H4 (cell line): ENCODE results near the gene ERF. TPM values are rescaled to one million over a fixed set of nuclear protein-coding genes. Genes with fewer than 3 reads are reported as not detected.
"Not testable (repeated sequence)": the region's sequence is repeated elsewhere in the genome, so short reads cannot be mapped to it uniquely, and the experiment has no call there.

ENCODE experiments used
- DNase-seq: peaks from one replicate; pipeline ENCODE4 v3.0.0-alpha.2; 2015; ENCODE audit warnings: low spot score
- total RNA-seq: library from RNA; depleted of rRNA; stranded (reverse); fragments of >200 nt; shearing (Covaris generic); gene quantifications from 2 replicates; pipeline ENCODE4 v1.2.3, GENCODE V29; 2014

The ERF gene
- total RNA-seq, 1 experiment from 2014 or later, result 31.1 TPM

DNA sequence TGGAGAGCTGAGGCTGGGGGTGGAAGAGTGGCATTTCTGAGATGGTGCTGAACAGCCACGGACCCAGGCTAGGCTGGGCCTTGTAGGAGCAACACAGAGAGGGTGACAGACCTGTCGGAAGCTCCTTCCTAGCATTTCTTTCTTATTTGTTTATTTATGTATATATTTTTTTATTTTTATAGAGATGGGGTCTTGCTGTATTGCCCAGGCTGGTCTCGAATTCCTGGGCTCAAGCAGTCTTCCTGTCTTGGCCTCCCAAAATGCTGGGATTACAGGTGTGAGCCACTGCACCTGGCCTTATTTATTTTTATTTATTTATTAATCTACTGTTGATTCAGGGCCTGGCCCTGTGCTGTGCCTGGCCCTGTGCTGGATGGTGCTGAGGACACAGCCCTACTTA lies 20.6 kb upstream of the ERF start:
- no peak for DNase-seq

DNA sequence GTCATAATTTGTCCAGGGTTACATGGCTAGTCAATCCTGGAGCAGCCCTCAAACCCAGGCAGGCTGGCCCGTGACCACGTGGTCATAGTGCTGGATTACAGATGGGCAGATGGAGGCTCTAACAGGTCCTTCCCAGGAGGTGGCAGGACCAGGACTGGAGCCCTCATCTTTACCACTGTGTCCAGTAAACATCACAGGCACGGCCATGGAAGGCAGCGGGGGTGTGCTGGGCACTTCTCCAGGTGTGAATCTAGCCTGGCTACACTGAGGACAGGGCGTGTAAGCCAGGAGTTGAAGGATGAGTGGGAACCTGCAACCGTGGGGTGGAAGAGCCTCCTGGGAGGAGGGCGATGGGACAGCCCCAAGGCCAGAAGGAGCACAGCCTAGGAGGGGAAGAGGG lies 20.2 kb upstream of the ERF start:
- DNase-seq, result no peak

DNA sequence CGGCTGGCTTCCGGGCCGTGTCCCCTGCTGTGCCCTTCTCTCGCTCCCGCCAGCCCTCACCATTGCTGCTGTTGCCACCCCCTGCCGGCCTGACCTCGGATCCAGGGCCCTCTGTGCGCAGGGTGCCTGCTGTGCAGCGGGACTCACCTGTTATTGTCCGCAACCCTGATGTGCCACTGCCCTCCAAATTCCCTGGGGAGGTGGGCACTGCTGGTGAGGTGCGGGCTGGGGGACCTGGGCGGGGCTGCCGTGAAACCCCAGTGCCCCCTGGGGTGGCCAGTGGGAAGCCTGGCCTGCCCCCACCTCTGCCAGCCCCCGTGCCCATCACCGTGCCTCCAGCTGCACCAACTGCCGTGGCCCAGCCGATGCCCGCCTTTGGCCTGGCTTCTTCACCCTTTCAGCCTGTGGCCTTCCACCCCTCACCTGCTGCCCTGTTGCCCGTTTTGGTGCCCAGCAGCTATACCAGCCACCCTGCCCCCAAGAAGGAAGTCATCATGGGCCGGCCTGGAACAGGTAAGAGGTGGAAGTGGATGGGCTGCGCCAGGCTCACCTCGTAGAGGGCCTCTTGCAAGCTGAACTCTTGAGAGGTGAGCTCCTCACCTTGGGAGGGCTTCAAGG lies 19.2 kb upstream of the ERF start:
- no peak for DNase-seq

DNA sequence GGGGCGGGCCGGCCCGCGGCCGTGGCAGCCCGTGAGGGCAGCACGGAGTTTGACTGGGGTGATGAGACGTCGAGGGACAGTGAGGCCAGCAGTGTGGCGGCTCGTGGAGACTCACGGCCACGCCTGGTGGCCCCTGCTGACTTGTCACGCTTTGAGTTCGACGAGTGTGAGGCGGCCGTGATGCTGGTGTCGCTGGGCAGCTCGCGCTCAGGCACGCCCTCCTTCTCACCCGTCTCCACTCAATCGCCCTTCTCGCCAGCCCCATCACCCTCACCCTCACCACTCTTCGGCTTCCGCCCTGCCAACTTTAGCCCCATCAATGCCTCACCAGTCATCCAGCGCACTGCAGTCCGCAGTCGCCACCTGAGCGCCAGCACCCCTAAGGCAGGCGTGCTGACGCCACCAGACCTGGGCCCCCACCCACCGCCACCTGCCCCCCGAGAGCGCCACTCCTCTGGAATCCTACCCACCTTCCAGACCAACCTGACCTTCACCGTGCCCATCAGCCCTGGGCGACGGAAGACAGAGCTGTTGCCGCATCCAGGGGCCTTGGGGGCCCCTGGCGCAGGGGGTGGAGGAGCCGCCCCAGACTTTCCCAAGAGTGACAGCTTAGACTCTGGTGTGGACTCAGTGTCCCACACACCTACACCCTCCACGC lies 18.6 kb upstream of the ERF start:
- no peak for DNase-seq

DNA sequence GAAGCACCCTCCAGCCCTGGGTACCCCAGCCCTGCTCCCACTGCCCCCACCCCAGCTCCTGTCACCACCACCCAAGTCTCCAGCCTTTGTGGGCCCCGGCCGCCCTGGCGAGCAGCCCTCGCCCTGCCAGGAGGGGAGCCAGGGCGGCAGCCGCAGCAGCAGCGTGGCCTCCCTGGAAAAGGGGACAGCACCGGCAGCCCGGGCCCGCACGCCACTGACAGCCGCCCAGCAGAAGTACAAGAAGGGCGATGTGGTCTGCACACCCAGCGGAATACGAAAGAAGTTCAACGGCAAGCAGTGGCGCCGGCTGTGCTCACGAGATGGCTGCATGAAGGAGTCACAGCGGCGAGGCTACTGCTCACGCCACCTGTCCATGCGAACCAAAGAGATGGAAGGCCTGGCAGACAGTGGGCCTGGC lies 18.1 kb upstream of the ERF start:
- DNase-seq, result no peak

DNA sequence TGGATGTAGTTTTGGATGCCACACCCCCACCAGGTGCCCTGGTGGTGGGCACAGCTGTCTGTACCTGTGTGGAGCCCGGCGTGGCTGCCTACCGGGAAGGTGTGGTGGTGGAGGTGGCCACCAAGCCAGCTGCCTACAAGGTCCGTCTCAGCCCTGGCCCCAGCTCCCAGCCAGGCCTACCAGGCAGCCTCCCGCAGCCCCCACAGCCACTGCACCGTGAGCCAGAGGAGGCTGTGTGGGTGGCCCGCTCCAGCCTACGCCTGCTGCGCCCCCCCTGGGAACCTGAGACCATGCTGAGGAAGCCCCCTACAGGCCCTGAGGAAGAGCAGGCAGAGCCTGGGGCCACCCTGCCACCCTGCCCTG lies 17.6 kb upstream of the ERF start:
- DNase-seq, result no peak

DNA sequence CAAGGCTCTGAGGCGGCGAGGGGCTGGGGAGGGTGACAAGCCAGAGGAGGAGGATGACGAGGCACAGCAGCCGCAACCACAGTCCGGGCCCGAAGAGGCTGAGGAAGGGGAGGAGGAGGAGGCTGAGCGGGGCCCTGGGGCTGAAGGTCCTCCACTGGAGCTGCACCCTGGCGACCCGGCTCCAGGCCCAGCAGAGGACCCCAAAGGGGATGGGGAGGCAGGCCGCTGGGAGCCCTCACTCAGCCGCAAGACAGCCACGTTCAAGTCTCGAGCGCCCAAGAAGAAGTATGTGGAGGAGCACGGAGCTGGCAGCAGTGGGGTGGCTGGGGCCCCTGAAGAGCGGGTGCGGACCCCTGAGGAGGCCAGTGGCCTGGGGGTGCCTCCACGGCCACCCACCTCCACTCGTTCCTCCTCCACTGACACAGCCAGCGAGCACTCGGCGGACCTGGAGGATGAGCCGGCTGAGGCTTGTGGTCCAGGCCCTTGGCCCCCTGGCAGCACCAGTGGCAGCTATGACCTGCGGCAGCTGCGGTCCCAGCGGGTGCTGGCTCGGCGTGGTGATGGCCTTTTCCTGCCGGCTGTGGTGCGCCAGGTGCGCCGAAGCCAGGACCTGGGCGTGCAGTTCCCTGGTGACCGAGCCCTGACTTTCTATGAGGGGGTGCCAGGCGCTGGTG lies 17.1 kb upstream of the ERF start:
- no peak for DNase-seq

DNA sequence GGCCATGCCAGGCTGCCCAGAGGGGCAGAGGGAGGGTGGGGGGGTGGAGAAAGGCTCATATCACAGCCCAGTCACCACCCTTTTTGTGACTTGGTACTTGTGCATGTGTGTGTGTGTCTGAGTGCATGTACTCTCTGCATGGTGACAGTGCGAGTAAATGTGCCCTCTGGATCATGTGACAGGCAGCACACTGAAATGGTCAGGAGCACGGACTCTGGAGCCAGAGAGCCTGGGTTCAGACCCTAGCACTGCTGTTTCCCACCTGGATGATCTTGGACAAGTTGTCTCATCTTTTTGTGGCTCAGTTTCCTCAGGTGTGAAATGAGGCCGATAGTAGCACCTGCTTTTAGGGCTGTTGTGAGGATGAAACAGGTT lies 16.1 kb upstream of the ERF start:
- no peak for DNase-seq

DNA sequence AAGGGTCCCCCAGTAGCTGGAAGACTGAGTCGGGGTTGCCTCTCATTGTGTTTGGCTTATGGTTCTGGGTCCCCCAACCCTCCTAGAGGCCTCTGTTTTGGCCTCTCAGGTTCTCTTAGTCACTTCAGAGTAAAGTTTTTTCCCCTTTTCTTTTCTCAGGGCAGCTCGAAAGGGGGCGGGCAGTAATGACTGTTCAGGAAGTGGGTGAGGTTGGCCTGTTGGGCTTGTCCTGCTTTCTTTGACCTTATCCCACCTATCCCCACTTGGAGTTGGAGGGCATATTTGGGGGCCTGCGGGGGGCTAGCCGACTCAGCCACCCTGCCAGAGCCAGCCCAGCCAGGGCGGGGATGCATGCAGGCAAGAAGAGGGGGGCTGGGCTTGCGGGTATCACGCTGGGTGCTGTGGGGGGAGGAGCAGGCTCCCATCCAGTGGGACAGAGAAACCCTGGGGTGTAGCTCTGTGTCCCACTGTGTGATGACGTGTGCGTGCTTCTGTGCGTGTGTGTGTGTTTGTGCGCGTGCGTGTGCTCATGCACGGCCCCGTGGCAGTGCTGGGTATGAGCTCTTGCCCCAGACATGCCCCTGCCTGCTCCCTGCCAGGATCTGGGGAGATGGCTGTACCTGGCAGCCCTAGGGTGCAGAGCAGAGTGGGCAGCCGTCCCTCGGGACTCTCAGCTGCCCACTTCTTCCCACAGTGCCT lies 15.6 kb upstream of the ERF start:
- DNase-seq, result peak; percentile 69

DNA sequence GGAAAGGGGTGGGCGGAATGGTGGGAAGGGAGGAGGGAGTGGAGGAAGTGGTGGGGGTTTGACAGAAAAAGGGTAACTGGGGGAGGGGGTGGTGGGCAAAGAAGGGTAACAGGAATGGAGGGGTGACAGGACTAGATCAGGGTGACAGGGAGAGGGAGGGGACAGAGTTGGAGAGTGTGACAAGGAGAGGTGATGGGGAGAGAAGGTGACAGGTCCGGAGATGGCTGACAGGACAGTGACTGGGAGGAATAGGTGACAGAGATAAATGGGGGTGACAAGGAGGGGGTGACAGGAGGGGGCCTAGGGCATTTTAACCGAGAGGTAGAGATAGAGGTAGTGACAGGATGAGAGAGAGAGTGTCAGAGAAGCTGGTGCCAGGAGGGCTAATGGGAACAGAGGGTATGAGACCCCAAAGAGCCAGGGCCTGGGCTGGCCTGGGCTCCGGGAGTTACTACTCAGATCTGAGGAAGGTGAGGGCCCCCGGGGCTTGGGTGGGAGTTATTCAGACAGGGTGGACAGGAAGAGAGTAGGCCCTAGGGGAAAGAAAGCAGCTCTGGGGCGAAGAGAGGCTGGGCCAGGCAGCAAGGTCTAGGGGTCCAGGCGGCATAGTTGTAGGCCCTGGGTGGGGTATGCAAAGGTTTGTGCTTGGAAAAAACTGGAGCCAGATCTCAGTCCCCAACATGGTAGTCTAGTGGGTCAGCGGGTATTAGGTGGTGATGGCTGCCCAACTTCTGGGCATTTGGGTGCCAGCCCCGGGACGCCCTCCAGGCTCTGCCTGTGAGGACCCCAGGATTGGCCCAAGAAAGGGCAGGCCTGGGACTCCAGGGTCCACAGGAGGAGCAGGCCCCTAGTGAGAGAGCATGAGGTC lies 14.8 kb upstream of the ERF start:
- no peak for DNase-seq

DNA sequence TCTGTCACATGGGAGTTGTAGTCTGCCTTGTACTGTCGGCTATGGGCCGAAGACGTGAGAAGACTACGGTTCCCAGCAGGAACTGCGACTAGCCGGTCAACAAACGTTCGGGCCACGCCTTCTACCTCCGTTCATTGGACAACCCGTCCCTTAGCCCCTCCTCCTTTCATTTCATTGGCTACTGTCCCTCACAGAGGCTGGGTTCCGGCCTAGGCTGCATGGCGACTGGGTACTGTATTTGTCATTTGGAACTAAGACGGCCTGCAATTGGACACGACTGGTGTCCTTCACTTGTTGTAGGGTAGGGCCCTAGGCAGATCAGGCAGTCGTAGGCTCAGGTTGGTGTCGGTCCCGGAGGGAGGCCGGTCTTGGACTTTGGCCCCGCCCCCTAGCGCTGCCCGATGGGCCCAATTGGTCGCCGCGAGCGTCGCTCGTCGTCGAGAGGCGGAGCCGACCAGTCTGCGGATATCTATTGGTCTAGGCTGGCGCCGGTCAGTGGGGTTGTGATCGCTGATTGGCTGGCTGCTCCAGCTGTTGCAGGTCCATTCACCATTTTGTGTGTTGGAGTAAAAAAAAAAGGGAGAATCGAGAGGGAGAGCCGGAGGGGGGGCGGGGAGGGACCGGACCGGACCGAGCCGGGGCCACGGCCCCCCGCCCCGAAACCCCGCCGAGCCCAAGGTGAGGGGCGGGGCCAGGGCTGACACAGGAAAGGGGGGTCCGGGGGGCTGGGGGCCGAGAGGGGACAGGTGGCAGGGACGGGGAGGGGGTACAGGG lies 14.0 kb upstream of the ERF start, which contains the start of gene CIC:
Gene CIC (plus strand): TSS at position 549 of the 774 bp plus-strand sequence. CDS start 2,532 bp downstream, outside the sequence.
- peak; percentile 100 for DNase-seq

DNA sequence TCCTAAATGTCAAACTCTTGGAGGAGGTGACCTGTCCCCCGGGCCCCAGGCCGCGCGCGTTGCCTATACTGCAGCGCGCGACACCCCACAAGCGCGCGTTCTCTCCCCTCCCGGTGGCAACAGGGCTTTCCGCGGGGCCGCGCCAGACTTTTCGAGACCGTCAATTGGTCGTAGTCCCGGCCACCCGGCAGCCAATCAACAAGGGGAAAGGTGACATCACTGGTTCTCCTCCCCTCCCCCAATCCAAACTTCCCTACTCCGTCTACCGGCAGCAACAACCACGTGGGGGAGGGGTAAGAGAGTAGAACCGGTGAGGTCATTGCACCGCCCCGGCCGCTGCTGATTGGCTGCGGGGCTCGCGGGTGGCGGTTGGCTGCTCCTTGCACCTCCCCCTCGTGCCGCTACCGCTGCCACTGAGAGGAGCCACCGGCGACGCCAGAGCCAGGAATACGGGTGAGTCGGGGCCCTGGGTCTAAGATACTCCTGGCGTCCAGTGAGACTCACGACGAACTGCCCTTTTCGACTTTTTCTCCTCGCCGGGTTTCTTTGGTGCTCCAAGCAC lies 13.3 kb upstream of the ERF start:
- peak; percentile 99 for DNase-seq

DNA sequence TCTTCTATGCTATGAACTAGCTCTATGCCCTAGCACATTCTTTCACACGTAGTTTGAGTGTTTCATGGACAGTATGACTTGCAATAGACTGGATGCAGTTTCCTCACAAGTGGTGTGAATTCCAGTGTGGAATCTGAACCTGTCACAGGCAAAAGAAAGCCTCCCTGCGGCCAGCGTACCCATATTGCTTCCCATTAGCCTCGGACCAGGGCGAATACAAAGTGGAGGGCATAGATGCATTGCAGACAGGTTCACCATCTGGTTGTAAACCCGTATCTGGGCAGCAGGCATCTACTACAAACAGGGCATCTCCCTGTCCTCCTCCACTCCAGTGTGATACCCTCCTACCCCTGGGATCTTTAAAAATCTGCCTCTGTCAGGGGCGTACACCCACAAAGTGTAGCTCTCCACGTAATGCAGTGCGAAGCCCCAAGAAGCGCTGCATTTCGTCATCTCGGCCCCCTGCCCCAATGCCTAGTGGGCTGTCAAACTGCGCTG lies 12.8 kb upstream of the ERF start:
- DNase-seq, result no peak

DNA sequence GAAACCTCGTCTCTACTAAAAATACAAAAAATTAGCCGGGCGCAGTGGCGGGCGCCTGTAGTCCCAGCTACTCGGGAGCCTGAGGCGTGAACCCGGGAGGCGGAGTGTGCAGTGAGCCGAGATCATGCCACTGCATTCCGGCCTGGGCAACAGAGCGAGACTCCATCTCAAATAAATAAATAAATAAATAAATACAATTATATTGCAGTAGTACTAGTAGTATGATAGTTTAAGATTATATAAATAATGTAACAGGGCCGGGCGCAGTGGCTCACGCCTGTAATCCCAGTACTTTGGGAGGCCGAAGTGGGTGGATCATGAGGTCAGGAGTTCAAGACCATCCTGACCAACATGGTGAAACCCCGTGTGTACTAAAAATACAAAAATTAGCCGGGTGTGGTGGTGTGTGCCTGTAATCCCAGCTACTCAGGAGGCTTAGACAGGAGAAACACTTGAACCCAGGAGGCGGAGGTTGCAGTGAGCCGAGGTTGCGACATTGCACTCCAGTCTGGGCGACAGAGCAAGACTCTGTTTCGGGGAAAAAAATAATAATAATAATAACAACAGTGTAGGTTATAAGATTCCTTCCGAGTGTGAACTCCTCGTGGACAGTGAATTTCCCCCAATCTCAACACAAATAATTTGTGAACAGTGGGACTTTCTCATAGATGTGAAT lies 12.1 kb upstream of the ERF start:
- DNase-seq, result not testable (repeated sequence)

DNA sequence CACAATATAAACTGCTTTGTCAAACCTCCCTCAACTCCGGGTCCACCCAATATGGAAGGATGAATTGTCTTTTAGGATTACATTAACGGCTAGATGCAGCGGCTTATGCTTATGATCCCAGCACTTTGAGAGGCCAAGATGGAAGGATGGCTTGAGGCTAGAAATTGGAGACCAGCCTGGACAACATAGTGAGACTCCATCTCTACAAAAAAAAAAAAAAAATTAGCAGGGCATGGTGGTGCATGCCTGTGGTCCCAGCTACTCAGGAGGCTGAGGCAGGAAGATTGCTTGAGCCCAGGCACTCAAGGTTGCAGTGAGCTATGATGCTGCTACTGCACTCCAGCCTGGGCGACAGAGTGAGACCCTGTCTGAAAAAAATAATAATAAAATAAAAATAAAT lies 11.2 kb upstream of the ERF start:
- DNase-seq, result not testable (repeated sequence)

DNA sequence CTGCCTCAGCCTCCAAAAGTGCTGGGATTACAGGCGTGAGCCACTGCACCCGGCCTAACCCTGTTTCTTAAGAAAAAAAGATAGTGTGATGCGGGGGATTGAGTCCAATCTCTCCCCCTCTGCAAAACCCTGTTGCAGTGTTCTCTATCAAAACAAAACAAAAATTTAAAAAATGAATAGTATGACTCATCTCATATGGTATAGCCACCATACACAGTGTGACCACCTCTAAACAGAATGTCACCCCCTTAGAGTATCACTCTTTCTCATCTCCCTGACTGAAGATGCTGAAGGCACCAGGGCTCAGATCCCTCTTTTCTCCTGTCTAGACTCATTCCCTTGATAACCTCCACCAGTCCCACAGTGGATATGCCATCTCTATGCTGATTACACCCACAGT lies 6.8 kb upstream of the ERF start:
- DNase-seq, result no peak

DNA sequence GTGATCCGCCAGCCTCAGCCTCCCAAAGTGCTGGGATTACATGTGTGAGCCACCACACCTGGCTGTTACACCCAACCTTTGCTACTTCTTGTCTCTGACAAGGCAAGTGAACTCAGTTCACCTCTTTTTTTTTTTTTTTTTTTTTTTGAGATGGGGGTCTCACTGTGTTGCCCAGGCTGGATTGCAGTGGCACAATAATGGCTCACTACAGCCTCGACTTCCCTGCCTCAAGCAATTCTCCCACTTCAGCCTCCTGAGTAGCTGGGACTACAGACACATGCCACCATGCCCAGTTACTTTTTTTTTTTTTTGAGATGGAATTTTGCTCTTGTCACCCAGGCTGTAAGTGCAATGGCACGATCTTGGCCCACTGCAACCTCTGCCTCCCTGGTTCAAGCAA lies 2.9 kb upstream of the ERF start:
- not testable (repeated sequence) for DNase-seq

DNA sequence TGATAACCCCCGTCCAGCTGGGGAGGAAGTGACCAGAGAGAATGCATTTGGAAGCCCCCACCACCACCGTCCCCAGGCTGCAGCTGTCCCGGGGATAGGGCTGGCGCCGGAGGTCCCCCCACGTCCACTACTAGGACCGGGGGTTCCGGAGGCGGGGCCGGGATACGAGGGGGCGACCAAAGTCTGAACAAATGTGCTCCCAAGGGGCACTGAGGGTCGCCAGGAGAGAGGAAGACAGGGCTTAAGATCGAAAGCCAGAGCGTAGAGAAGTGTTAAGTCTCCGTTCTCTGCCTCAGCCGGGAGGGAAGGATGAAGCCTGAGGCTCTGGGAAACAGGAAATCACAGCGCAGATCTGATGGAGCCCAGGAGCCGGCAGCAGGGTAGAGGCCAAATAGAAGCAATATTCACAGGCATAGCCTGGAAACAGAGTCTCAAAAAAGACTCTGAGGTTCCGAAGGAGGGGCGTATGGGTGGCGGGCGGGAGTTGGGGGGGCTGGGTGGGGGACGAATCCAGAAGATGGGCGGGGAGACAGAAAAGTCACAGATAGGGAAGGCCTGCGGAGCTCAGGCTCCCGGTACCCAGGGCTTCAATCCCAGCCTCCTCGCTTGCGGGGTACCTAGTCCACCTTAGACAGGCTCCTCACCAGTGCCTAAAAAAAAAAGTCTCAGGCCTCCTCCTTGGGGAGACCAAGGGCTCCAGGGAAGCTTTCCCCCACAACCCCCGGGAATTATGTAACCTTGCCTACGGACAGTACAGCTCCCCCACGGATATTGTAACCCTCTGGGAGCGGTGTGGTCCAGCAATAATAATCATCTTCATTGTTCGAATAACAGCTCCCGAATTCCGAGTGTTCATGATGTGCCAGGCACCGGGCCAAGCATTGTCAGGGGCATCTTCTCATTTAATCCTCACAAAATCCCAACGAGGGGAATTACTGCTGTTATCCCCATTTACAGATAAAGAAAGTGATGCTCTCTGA lies 1.1 kb upstream of the ERF start:
- no peak for DNase-seq
